ENCODE data around the gene MAG. TPM values are rescaled to one million over a fixed set of nuclear protein-coding genes. Genes with fewer than 3 reads are reported as not detected.

Gene MAG
- total RNA-seq, 1 donor from 2014 or later = not detected

DNA sequence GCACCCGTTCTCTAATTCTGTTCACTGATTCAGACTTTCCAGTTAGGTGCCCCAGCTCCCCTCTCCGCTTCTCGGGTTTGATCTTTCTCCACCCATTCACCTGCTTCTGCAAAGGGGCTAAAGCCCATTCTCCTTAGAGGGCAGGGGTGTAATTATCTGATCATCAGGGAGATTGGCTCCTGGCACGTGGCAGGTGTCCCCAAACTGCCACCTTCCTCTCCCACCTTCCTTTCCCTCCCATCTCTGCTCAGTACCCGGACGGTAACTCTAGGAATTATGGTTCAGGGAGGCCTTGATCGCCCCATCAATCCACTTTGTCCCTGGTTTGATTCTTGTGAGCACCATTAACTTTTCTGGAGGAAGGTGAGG lies 56.0 kb downstream of the MAG start:
- intact Hi-C loops (cut with micrococcal nuclease) = no loop called here
- no peak overlapping the region for H3K27ac ChIP-seq (replicated peaks)
- TF ChIP-seq, protein P1, sequence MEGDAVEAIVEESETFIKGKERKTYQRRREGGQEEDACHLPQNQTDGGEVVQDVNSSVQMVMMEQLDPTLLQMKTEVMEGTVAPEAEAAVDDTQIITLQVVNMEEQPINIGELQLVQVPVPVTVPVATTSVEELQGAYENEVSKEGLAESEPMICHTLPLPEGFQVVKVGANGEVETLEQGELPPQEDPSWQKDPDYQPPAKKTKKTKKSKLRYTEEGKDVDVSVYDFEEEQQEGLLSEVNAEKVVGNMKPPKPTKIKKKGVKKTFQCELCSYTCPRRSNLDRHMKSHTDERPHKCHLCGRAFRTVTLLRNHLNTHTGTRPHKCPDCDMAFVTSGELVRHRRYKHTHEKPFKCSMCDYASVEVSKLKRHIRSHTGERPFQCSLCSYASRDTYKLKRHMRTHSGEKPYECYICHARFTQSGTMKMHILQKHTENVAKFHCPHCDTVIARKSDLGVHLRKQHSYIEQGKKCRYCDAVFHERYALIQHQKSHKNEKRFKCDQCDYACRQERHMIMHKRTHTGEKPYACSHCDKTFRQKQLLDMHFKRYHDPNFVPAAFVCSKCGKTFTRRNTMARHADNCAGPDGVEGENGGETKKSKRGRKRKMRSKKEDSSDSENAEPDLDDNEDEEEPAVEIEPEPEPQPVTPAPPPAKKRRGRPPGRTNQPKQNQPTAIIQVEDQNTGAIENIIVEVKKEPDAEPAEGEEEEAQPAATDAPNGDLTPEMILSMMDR (IDR thresholded peaks at IDR 0.05; ENCODE audit: borderline replicate concordance) = no peak
- H3K27me3 ChIP-seq (ENCODE audit: low read depth) = peaks cover 74% of the 10 kb centered on the region
- H3K4me3 ChIP-seq = no peak overlapping the region
- peaks cover 5% of the 10 kb centered on the region for H3K4me1 ChIP-seq
- H3K9me3 ChIP-seq (replicated peaks) = no peaks in the 10 kb centered on the region
- DNase-seq = no peak
- no peaks in the 10 kb centered on the region for H3K36me3 ChIP-seq

DNA sequence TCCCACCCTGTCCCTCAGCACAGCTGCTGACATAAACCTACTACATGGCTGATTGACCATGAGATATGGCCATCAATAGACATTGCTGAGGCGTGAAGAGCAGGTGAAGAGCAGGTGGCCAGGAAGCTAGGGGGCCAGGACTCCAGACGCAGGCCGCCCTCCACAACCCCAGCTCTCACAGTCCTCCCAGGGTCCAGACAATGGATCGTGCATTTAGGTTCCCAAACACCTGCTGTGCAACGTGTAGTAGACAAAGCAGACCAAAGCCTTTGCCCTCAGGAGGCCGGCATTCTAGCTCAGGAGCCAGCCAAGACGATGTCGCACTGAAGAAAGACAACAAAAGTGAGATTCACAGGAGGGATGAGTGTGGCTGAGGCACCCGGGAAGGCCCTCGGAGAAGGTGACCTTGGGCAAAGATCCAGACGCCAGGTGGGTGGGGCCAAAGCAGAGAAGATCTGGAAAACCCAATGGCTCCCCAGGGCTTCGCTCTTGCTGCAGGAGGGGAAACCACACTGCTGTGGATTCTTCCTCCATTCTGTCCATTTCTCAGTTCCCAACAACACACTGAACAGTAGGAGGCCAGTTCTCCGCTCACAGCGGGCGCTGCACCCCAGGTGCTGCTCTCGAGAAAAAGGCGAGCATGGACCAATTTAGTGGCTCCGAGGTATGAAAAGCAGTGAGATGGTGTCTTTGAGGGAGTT lies 57.1 kb downstream of the MAG start:
- Histone ChIP-seq H3K9me3 (replicated peaks) (no peaks in the 10 kb centered on the region), H3K27ac (replicated peaks) (no peak overlapping the region), H3K36me3 (no peaks in the 10 kb centered on the region), H3K27me3 (ENCODE audit: low read depth) (peaks cover 78% of the 10 kb centered on the region), H3K4me1 (peaks cover 5% of the 10 kb centered on the region), H3K4me3 (no peak overlapping the region)
- TF ChIP-seq, protein P1 (IDR thresholded peaks at IDR 0.05; ENCODE audit: borderline replicate concordance) = no peak
- intact Hi-C loops (cut with micrococcal nuclease) = no loop called here
- no peak for DNase-seq

DNA sequence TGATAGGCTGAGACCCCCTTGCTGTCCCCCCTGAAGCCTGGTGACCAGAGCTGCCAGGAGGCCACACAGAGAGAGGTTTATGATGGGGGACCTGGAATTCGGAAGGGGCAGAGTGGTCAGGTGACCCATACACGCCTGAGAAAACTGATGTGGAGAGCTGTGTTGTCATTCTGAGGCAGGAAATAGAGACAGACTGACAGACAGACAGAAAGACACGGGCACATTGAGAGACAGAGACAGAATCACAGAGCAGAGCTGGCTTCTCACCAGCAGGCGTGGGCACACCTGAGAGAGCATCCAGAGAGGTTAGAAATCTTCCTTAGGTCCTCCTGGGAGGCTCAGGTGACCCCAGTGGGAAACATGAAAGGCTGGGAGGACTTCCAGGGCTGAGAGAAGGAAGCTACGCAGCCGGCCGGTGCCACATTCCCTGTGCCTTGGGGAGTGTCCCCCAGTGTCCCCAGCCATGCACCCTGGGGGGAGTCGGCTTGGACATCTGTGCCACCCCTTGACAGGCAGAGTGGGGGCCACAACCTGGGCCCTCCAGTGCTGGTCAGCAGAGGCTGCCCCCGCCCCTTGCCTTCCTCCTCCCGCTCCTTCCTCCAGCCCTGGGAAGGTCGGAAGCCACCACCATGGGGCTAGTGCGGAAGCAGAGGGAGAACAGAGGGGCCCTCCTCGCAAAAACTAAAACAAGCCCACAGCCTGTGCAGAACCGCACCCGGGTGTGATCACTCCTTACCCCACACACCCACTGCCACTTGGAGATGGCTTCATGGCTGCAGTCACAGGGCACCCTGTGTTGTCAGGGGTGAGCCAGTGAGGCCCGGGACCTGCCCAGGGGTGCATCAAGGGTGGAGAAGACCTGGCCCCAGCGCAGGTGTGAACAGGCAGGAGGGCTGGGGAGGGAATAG lies 57.9 kb downstream of the MAG start:
- Histone ChIP-seq H3K27me3 (ENCODE audit: low read depth) (peaks cover 77% of the 10 kb centered on the region), H3K36me3 (no peaks in the 10 kb centered on the region), H3K4me3 (no peak overlapping the region), H3K9me3 (replicated peaks) (no peaks in the 10 kb centered on the region), H3K27ac (replicated peaks) (no peak overlapping the region), H3K4me1 (peaks cover 5% of the 10 kb centered on the region)
- TF ChIP-seq, protein P1 (IDR thresholded peaks at IDR 0.05; ENCODE audit: borderline replicate concordance) = no peak
- DNase-seq = no peak
- intact Hi-C loops (cut with micrococcal nuclease) = loop anchor here (10.0 kb wide), 2 partner anchors 115 to 145 kb away; partner anchors contain the start of gene KRTDAP

DNA sequence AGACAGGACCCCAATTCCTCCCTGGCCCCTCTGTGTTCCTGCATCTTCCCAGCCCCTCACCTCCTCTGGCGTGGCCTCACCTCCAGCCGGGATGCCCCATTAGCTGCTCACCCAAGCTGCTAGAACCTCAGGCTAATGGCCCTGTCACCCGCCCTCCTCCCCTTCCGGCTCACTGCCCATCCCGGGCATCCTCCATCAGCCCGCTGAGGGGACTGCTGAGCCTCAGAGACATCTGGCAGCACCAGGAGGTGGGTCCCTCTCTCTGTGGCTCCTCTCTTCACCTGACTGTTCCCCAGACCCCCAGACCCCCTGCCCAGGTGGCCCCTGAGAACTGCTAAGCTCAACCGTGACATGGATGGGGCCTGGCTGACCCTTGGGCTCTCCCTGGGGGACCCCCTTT lies 58.6 kb downstream of the MAG start:
- Histone ChIP-seq H3K36me3 (no peaks in the 10 kb centered on the region), H3K4me1 (peaks cover 5% of the 10 kb centered on the region), H3K27ac (replicated peaks) (no peak overlapping the region), H3K4me3 (no peak overlapping the region), H3K27me3 (ENCODE audit: low read depth) (peaks cover 77% of the 10 kb centered on the region), H3K9me3 (replicated peaks) (no peaks in the 10 kb centered on the region)
- intact Hi-C loops (cut with micrococcal nuclease) = loop anchor here (10.0 kb wide), 2 partner anchors 114 to 144 kb away; partner anchors contain the start of gene KRTDAP
- TF ChIP-seq, protein P1 (IDR thresholded peaks at IDR 0.05; ENCODE audit: borderline replicate concordance) = no peak
- no peak for DNase-seq

DNA sequence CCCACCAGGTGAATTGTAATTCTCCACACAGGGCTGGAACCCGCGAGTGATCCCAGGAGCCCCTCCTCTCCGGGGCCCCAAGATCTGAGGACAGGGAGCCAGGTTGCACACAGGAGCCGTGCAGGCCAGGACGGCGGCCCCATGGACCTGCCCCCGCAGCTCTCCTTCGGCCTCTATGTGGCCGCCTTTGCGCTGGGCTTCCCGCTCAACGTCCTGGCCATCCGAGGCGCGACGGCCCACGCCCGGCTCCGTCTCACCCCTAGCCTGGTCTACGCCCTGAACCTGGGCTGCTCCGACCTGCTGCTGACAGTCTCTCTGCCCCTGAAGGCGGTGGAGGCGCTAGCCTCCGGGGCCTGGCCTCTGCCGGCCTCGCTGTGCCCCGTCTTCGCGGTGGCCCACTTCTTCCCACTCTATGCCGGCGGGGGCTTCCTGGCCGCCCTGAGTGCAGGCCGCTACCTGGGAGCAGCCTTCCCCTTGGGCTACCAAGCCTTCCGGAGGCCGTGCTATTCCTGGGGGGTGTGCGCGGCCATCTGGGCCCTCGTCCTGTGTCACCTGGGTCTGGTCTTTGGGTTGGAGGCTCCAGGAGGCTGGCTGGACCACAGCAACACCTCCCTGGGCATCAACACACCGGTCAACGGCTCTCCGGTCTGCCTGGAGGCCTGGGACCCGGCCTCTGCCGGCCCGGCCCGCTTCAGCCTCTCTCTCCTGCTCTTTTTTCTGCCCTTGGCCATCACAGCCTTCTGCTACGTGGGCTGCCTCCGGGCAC lies 59.6 kb downstream of the MAG start:
- Histone ChIP-seq H3K4me3 (no peak overlapping the region), H3K27ac (replicated peaks) (no peak overlapping the region), H3K9me3 (replicated peaks) (no peaks in the 10 kb centered on the region), H3K27me3 (ENCODE audit: low read depth) (peaks cover 71% of the 10 kb centered on the region), H3K36me3 (no peaks in the 10 kb centered on the region), H3K4me1 (peaks cover 5% of the 10 kb centered on the region)
- TF ChIP-seq, protein P1 (IDR thresholded peaks at IDR 0.05; ENCODE audit: borderline replicate concordance) = no peak
- intact Hi-C loops (cut with micrococcal nuclease) = loop anchor here (10.0 kb wide), 2 partner anchors 113 to 143 kb away; partner anchors contain the start of gene KRTDAP
- DNase-seq = no peak

Data from left ventricle myocardium inferior (tissue), 1 donor.